Neutrophil (primary cell): ENCODE results near the gene SEC14L1.

Experiments
- H3K27ac ChIP-seq: fragments of 200-600 bp; sonication (generic); 2 replicates; pipeline ENCODE4 v1.5.1; 2016; ENCODE audit warnings: mild to moderate bottlenecking, moderate library complexity
- H3K27me3 ChIP-seq: fragments of 200-600 bp; sonication (generic); 2 replicates; pipeline ENCODE4 v1.6.0; 2016; ENCODE audit warnings: mild to moderate bottlenecking
- H3K36me3 ChIP-seq: fragments of 200-600 bp; sonication (generic); 2 replicates; pipeline ENCODE4 v1.5.1; 2017
- H3K4me1 ChIP-seq, 2 experiments: fragments of 200-600 bp in 1 of 2; sonication (generic) in 1 of 2; 1 replicate in 1 of 2; 2 replicates in 1 of 2; pipeline versions ENCODE4 v1.5.1 to v1.6.1; 2013 to 2016; ENCODE audit warnings: low read depth in 1 of 2, low read length in 1 of 2, mild to moderate bottlenecking in 1 of 2, moderate library complexity in 1 of 2; ENCODE audit not compliant: control insufficient read depth in 1 of 2, insufficient read depth in 1 of 2
- H3K4me3 ChIP-seq, 2 experiments: fragments of 200-600 bp in 1 of 2; sonication (generic) in 1 of 2; 1 replicate in 1 of 2; 2 replicates in 1 of 2; pipeline ENCODE4 v1.5.1; 2013 to 2016; ENCODE audit warnings: low read depth in 1 of 2, low read length in 1 of 2, mild to moderate bottlenecking in 1 of 2, moderate library complexity in 1 of 2
- H3K9me3 ChIP-seq: fragments of 200-600 bp; sonication (generic); 2 replicates; pipeline ENCODE4 v1.5.1; 2016
- CTCF ChIP-seq: fragments of 200-600 bp; sonication (generic); IDR thresholded peaks from 2 replicates; pipeline ENCODE4 v1.5.1; 2016; ENCODE audit warnings: antibody characterized with exemption

Gene SEC14L1

GRCh38 chr17:77167472-77168306 lies 26.9 kb downstream of the SEC14L1 start:
- H3K4me3 ChIP-seq = no peak overlapping the region
- peak overlapping the region; percentile 79 for H3K27ac ChIP-seq
- H3K9me3 ChIP-seq = no peaks in the 10 kb centered on the region
- no peaks in the 10 kb centered on the region for H3K27me3 ChIP-seq
- H3K36me3 ChIP-seq = peaks cover 56% of the 10 kb centered on the region
- no peak for TF ChIP-seq CTCF
- peaks cover 47 to 55% of the 10 kb centered on the region in 2 experiments for H3K4me1 ChIP-seq

GRCh38 chr17:77173104-77173503 lies 32.3 kb downstream of the SEC14L1 start:
- Histone ChIP-seq H3K36me3 (peaks cover 37% of the 10 kb centered on the region), H3K4me3 (no peak overlapping the region), H3K9me3 (peaks cover 5% of the 10 kb centered on the region), H3K27ac (no peak overlapping the region), H3K27me3 (no peaks in the 10 kb centered on the region), H3K4me1 (peaks cover 0 to 4% of the 10 kb centered on the region in 2 experiments)
- no peak for TF ChIP-seq CTCF

- Histone ChIP-seq H3K9me3 (peaks cover 5% of the 10 kb centered on the region), H3K36me3 (peaks cover 37% of the 10 kb centered on the region), H3K27ac (no peak overlapping the region), H3K4me3 (no peak overlapping the region), H3K4me1 (peaks cover 0 to 4% of the 10 kb centered on the region in 2 experiments), H3K27me3 (no peaks in the 10 kb centered on the region)
- TF ChIP-seq CTCF = no peak
These were observed 34.3 kb downstream of the SEC14L1 start for GRCh38 chr17:77174928-77175661.

- peaks cover 5% of the 10 kb centered on the region for H3K9me3 ChIP-seq
- H3K27me3 ChIP-seq = no peaks in the 10 kb centered on the region
- no peak for TF ChIP-seq CTCF
- H3K36me3 ChIP-seq = peaks cover 43% of the 10 kb centered on the region
- peak overlapping the region; percentile 18 for H3K27ac ChIP-seq
- H3K4me3 ChIP-seq = no peak overlapping the region
- H3K4me1 ChIP-seq = peaks cover 7 to 16% of the 10 kb centered on the region in 2 experiments
These were observed 36.4 kb downstream of the SEC14L1 start for GRCh38 chr17:77177002-77177741.

- no peak overlapping the region for H3K27ac ChIP-seq
- H3K4me3 ChIP-seq = no peak overlapping the region
- TF ChIP-seq CTCF = no peak
- peaks cover 5% of the 10 kb centered on the region for H3K9me3 ChIP-seq
- H3K36me3 ChIP-seq = peaks cover 50% of the 10 kb centered on the region
- no peaks in the 10 kb centered on the region for H3K27me3 ChIP-seq
- H3K4me1 ChIP-seq = peaks cover 16 to 24% of the 10 kb centered on the region in 2 experiments
These were observed 37.3 kb downstream of the SEC14L1 start for GRCh38 chr17:77178050-77178449.
